ENCODE data around the gene FOXK1.
"Not testable (repeated sequence)": the region's sequence is repeated elsewhere in the genome, so short reads cannot be mapped to it uniquely, and the experiment has no call there.

Gene FOXK1

DNA sequence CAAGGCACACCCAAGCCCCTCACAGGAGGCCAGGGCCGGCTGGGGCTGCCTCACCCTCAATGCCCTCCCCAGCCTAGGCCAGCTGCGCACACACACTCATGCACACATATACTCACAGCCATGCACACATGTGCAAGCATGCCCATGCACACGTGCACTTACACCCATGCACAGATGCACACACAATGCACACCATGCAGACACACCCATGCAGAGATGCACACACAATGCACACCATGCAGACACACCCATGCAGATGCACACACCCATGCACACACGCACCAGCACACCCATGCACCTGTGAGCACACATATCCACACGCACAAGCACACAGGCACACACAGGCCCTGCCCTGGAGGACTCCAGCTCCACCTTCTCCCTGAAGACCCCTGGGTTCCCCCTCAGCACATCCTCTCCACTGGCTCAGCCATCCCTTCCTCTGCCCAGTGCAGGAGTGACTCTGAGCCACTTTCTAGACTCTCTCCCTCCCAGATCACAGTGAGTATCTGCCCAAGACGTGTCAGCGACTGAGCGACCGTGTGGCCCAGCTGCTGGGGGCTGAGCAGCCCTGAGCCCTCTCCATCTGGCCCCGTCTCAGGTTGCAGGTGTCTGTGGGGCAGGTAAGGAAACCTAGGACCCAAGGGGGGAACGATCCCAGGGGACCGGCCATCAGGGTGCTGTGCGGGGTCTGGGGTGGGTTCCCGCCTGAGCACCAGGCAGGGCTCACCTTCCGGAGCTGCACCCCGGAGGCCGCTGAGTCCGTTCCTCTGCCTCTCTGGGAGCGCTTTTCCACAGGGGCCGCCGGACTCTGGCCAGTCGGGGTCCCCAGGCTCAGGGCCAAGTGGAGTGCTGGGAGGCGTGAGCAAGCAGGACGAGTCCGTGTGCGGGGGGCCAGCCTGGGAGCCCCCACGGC, 119.1 kb downstream of the FOXK1 start:
- no peak for DNase-seq (ENCODE audit: low spot score)

DNA sequence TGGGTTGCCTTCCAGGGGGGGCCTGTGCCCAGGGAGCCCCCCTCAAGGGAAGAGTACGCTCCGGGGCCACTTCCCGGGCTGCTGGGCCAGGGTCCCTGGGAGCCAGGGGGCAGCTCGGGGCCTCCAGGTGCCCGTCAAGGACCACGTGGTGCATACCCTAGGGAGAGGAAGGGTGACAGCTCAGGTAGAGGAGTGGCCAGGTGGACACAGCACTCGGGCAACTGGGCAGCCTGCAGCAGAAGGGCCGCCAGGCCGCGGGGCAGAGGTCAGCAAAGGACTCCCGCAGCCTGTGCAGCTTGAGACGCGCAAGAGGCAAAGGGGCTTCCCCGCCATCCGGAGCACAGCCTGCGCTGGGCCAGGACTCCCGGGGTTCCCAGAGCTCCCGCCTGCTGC, 119.7 kb downstream of the FOXK1 start:
- no peak for DNase-seq (ENCODE audit: low spot score)

- DNase-seq (ENCODE audit: low spot score) = not testable (repeated sequence)
Observed at GRCh38 chr7:4802577-4802976, 120.5 kb downstream of the FOXK1 start.

- no peak for DNase-seq (ENCODE audit: low spot score)
Observed at GRCh38 chr7:4803397-4804241, 121.5 kb downstream of the FOXK1 start.

DNA sequence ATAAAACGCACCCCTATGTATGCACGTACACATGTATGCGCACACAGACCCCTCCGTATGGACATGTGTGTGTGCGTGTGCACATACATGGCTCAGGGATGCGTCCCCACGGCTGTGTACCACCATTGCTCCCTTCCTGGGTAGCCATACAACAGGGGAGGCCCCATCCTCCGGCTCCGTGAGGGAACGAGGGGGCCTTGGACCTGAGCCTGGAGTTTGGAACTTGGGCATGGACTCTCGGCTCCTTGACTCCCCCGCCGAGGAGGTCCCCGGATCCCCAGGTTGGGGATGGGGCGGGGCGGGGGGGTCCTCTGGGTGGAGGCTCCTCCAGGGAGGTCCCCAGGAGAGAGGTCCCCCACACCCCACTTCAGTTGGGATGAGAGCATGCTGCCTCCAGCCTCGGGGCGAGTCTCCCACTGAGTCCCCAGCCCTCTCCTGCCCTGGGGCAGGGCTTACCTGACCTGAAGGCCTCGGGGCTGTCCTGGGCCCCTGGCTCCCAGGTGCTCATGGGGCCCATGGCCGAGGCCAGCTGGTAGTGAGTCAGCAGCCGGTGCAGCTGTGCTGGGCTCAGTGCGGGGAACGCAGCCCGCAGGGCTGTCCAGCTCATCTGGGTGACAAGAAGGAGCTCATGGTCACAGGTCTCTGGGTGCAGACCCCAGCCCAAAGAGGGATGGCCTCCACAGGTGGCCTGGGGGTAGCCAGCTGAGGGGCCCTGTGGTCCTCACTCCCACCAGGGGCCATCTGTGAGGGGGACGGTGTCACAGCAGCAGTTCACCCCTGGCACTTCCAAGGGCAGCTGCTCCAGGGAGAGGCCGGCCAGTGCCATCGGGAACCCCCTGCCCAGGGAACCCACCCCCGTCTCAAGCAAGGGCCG, 123.3 kb downstream of the FOXK1 start:
- no peak for DNase-seq (ENCODE audit: low spot score)

DNA sequence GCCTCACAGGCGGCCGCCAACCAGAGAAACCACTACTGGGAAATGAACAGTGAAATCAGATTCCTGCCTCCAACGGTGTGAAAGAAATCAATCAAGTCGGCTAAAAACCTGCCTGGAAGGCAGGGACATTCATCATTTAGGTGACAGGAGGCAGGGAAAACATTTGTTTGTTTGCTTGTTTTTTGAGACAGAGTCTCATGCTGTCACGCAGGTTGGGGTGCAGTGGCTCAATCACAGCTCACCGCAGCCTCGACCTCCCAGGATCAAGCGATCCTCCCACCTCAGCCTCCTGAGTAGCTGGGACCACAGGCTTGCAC, 123.8 kb downstream of the FOXK1 start:
- DNase-seq (ENCODE audit: low spot score) = no peak

- no peak for DNase-seq (ENCODE audit: low spot score)
Observed at GRCh38 chr7:4806983-4807597, 125.0 kb downstream of the FOXK1 start.

DNA sequence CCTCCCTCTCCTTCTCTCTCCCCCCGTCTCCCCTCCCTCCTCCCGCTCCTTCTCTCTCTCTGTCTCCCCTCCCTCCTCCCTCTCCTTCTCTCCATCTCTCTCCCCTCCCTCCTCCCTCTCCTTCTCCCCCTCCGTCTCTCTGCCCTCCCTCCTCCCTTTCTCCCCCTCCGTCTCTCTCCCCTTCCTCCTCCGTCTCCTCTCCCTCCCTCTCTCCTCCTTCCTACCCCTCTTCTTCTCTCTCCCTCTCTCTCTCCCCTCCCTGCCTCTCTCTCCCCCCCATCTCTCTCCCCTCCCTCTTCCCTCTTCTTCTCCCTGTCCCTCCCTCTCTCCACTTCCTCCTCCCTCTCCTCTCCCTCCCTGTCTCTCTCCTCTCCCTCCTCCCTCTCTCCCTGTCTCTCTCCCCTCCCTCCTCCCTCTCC, 125.5 kb downstream of the FOXK1 start:
- DNase-seq (ENCODE audit: low spot score) = no peak

GRCh38 chr7:4808026-4808425, 125.9 kb downstream of the FOXK1 start:
- no peak for DNase-seq (ENCODE audit: low spot score)

DNA sequence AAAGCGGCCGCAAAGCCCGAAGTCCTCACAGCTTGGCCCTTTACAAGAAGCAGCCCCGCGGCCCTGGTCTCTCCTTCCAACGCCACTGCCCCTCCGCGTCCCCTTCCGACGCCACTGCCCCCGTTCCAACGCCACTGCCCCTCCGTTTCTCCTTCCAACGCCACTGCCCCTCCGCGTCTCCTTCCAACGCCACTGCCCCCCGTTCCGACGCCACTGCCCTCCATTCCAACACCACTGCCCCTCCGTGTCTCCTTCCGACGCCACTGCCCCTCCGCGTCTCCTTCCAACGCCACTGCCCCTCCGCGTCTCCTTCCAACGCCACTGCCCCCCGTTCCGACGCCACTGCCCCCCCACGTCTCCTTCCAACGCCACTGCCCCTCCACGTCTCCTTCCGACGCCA, 126.5 kb downstream of the FOXK1 start:
- DNase-seq (ENCODE audit: low spot score) = no peak

- no peak for DNase-seq (ENCODE audit: low spot score)
Observed at GRCh38 chr7:4809091-4809591, 127.0 kb downstream of the FOXK1 start.

- DNase-seq (ENCODE audit: low spot score) = no peak
Observed at GRCh38 chr7:4809666-4810065, 127.6 kb downstream of the FOXK1 start.

DNA sequence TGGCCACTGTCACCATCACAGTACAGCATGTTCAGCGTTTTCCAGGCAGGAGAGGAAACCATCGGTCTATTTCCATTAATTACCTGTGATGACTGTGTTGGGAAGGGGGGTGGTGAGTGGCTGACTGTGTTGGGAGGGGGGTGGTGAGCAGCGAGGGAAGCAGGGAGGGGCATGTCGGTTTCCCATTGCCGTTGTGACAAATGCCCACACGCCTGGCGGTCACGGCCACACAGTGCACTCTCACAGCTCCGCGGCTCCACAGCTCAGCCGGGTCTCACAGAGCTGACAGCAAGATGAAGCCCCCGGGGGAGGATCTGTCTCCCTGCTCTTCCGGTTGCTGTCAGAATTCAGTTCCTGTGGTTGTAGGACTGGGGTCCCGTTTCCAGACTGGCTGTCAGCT, 132.3 kb downstream of the FOXK1 start:
- DNase-seq (ENCODE audit: low spot score) = no peak

DNA sequence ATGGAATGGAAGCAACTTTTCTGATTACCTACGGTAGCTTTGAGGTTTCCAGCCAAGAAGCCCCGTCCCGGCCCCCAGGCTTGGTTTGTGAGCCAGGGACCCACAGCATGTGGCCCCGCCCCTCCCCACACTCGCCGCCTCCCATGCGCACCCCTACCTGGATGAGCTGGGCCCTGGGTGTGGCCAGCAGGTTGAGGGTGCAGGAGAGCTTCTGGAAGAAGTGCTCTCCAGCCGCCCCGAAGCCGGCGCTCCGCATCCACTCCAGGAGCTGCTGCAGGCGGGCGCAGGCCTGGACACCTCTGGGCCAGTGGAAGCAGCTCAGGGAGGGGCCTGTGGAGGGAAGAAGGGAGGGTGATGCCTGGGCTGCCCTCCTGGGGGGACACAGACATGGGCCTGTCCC, 133.0 kb downstream of the FOXK1 start:
- no peak for DNase-seq (ENCODE audit: low spot score)

- no peak for DNase-seq (ENCODE audit: low spot score)
Observed at GRCh38 chr7:4815609-4816418, 133.7 kb downstream of the FOXK1 start.

- DNase-seq (ENCODE audit: low spot score) = no peak
Observed at GRCh38 chr7:4816419-4817080, 134.5 kb downstream of the FOXK1 start.

DNA sequence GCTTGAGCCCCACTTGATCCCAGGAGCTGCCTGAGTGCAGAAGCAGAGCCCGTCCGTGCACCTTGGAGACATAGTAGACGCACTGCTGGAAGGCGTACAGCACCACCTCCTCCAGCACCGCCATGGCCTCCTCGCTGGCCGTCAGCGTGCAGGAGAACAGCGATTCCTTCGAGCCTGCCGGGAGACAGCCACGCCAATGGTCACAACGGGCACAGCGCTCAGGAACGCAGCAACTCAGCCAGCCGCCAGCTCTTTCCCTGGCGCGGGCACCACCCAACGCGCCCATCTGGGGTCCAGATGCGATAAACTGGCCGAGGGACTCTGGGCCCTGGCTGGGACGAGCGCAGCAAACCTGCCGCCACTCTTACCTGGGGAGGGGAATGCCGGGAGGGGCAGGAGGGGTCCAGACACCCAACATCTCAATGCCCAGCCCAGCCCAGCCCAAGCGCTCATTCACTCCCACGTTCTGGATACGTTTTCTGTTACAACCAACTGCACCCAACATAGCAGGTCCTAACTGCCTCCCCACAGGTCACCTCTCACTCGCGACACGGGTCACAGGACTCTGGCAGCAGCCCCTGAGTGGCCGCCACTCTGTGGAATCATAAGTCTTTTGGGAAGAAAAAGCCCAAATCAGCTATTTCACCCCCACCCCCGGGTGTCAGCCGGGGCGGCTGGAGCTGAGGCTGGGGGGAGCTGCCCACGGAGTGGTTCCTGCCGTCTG, 135.2 kb downstream of the FOXK1 start:
- no peak for DNase-seq (ENCODE audit: low spot score)

DNA sequence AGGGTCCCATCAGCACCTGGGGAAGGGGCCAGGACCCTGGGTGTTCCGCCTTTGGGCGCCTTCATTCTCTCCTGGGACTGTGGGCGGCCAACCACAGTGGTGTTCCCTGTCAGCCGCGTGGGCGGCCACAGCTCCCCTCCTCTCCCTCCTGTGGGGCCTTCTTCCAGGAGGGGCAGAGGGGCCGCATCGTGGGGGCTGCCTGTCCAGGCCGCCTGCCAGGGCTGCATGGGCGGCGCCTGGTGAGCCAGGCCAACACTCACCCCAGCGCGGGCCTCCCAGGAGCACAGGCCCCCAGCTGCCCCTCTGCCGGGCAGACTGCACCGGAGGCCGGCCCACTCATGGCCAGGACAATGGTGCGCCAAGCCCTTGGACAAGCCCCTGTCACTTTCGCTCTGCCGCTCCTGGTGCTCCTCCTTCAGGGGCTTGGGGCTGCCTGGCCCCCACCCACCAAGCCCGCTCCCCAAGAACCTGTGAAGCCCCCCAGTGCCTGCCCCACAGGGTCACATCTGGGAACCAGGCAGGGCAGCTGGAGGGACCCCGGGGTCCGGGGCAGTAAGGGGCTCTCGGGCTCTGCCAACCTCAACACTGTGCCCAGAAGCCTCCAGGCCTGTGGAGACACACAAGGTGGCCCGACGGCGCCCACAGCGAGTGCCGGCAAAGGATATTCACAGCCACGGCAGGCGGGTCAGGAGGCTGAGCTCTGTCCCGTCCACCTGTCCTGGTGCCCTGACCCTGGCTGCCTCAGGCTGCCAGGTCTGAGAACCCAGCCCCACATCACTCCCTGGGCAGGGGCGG, 136.1 kb downstream of the FOXK1 start:
- DNase-seq (ENCODE audit: low spot score) = no peak

Measured in SW480 (cell line).